H1 (cell line): ENCODE results near the gene VAPA. TPM values are rescaled to one million over a fixed set of nuclear protein-coding genes. Genes with fewer than 3 reads are reported as not detected.

Experiments
- CTCF ChIA-PET: fragments of 300-600 bp; sonication (Branson Sonifier 250); formaldehyde crosslinking; loops from one replicate; lab custom pipeline; 2021; ENCODE audit not compliant: partially characterized antibody; lab: Charles Lee
- POLR2A ChIA-PET: fragments of 300-600 bp; sonication (Branson Sonifier 250); formaldehyde crosslinking; loops from one replicate; lab custom pipeline; 2021; ENCODE audit warnings: inconsistent platforms; ENCODE audit not compliant: partially characterized antibody; lab: Charles Lee
- DNase-seq, 2 experiments: peaks; one replicate each; pipeline versions ENCODE4 v3.0.0 to v3.0.0-alpha.2; 2010 to 2022; ENCODE audit warnings: low spot score in 2 of 2, low read depth in 1 of 2, mixed read lengths in 1 of 2
- FAIRE-seq: peaks from 2 replicates; lab custom pipeline; 2011; peaks lifted over from hg19 to GRCh38; lab: Jason Lieb, UNC
- H2AFZ ChIP-seq: 2 replicates; pipeline ENCODE4 v1.8.1; 2012; ENCODE audit warnings: low read length, inconsistent platforms
- H2AK5ac ChIP-seq: 2 replicates; pipeline ENCODE4 v1.6.1; 2013; ENCODE audit warnings: low read depth, low read length
- H2BK120ac ChIP-seq: replicated peaks from 2 replicates; pipeline ENCODE3; 2013; ENCODE audit warnings: low read depth, low read length, inconsistent platforms
- H2BK12ac ChIP-seq: 2 replicates; pipeline ENCODE4 v1.6.1; 2013; ENCODE audit warnings: low read depth, low read length
- H2BK15ac ChIP-seq: 2 replicates; pipeline ENCODE4 v1.6.1; 2013; ENCODE audit warnings: low read length
- H2BK20ac ChIP-seq: 2 replicates; pipeline ENCODE4 v1.6.1; 2013; ENCODE audit warnings: low read length
- H2BK5ac ChIP-seq: 2 replicates; pipeline ENCODE4 v1.6.1; 2013; ENCODE audit warnings: low read depth, low read length
- H3K14ac ChIP-seq: 2 replicates; pipeline ENCODE4 v1.6.1; 2013; ENCODE audit warnings: inconsistent platforms; ENCODE audit not compliant: insufficient read length
- H3K18ac ChIP-seq: 2 replicates; pipeline ENCODE4 v1.6.1; 2013; ENCODE audit warnings: low read length; ENCODE audit errors: extremely low read depth
- H3K23ac ChIP-seq: 2 replicates; pipeline ENCODE4 v1.6.1; 2013; ENCODE audit warnings: inconsistent platforms; ENCODE audit not compliant: insufficient read length
- H3K23me2 ChIP-seq: 2 replicates; pipeline ENCODE4 v1.6.1; 2013; ENCODE audit warnings: low read depth, low read length
- H3K27ac ChIP-seq: 2 replicates; pipeline ENCODE4 v1.6.1; 2011; ENCODE audit warnings: low read depth, low read length, inconsistent platforms
- H3K27me3 ChIP-seq, 4 experiments: replicated peaks in 1 of 4; 1 replicate in 1 of 4; 2 replicates in 3 of 4; pipeline versions ENCODE4 v1.6.1 to v1.8.1; 2011 to 2013; ENCODE audit warnings: low read length in 3 of 4, mild to moderate bottlenecking in 3 of 4, inconsistent platforms in 2 of 4, mixed read lengths in 2 of 4, moderate library complexity in 1 of 4; ENCODE audit not compliant: control insufficient read depth in 3 of 4, insufficient read depth in 3 of 4; ENCODE audit errors: extremely low read depth in 1 of 4
- H3K36me3 ChIP-seq, 4 experiments: 2 replicates each; pipeline versions ENCODE4 v1.6.1 to v1.8.1; 2011 to 2013; ENCODE audit warnings: mild to moderate bottlenecking in 4 of 4, low read length in 3 of 4, moderate library complexity in 2 of 4, control low read depth in 1 of 4, inconsistent platforms in 1 of 4; ENCODE audit not compliant: insufficient read depth in 4 of 4, control insufficient read depth in 2 of 4
- H3K4ac ChIP-seq: replicated peaks from 2 replicates; pipeline ENCODE3; 2013; ENCODE audit warnings: low read length, low read depth, mixed read lengths, inconsistent platforms; ENCODE audit not compliant: insufficient read length
- H3K4me1 ChIP-seq, 4 experiments: replicated peaks in 1 of 4; 1 replicate in 1 of 4; 2 replicates in 3 of 4; pipeline versions ENCODE4 v1.6.1 to v1.8.1; 2011 to 2013; ENCODE audit warnings: low read length in 3 of 4, inconsistent platforms in 2 of 4, mixed read lengths in 1 of 4; ENCODE audit not compliant: insufficient read depth in 4 of 4, control insufficient read depth in 3 of 4
- H3K4me2 ChIP-seq, 2 experiments: 2 replicates each; pipeline versions ENCODE4 v1.6.1 to v1.8.1; 2011 to 2013; ENCODE audit warnings: low read depth in 2 of 2, low read length in 2 of 2, control low read depth in 1 of 2, inconsistent platforms in 1 of 2, mild to moderate bottlenecking in 1 of 2; ENCODE audit not compliant: insufficient read depth in 1 of 2
- H3K4me3 ChIP-seq, 4 experiments: fragments of 200-600, 300-600 bp in 1 of 4; sonication (generic), shearing (Covaris generic), sonication (Bioruptor Twin) in 1 of 4; 2 replicates each; pipeline versions ENCODE4 v1.5.1 to v1.8.1; 2011 to 2016; ENCODE audit warnings: low read length in 4 of 4, low read depth in 3 of 4, control low read depth in 2 of 4, inconsistent platforms in 2 of 4, mild to moderate bottlenecking in 2 of 4, mixed read lengths in 1 of 4, moderate library complexity in 1 of 4; ENCODE audit not compliant: insufficient read depth in 2 of 4; ENCODE audit errors: extremely low read depth in 1 of 4
- H3K56ac ChIP-seq: replicated peaks from 2 replicates; pipeline ENCODE3; 2013; ENCODE audit warnings: low read depth, mild to moderate bottlenecking, mixed read lengths, low read length, inconsistent platforms; ENCODE audit not compliant: insufficient read length
- H3K79me1 ChIP-seq: 2 replicates; pipeline ENCODE4 v1.6.1; 2013; ENCODE audit warnings: low read depth, low read length, control low read depth
- H3K79me2 ChIP-seq, 2 experiments: 2 replicates each; pipeline versions ENCODE4 v1.6.1 to v1.8.1; 2012 to 2013; ENCODE audit warnings: low read length in 2 of 2, mild to moderate bottlenecking in 2 of 2, inconsistent platforms in 1 of 2; ENCODE audit not compliant: insufficient read depth in 2 of 2, control insufficient read depth in 1 of 2
- H3K9ac ChIP-seq, 4 experiments: replicated peaks in 1 of 4; 1 replicate in 1 of 4; 2 replicates in 3 of 4; pipeline versions ENCODE4 v1.6.1 to v1.8.1; 2011 to 2013; ENCODE audit warnings: low read depth in 3 of 4, low read length in 3 of 4, control low read depth in 2 of 4, mild to moderate bottlenecking in 2 of 4, moderate library complexity in 2 of 4, inconsistent platforms in 1 of 4; ENCODE audit errors: extremely low read depth in 1 of 4
- H3K9me3 ChIP-seq, 2 experiments: 2 replicates each; pipeline versions ENCODE4 v1.6.1 to v1.8.1; 2012 to 2013; ENCODE audit warnings: mild to moderate bottlenecking in 2 of 2, moderate library complexity in 2 of 2, control low read depth in 1 of 2, inconsistent platforms in 1 of 2, low read depth in 1 of 2, low read length in 1 of 2, mixed read lengths in 1 of 2; ENCODE audit not compliant: insufficient read depth in 2 of 2
- H4K20me1 ChIP-seq, 2 experiments: replicated peaks in 1 of 2; 2 replicates each; pipeline versions ENCODE3 to v1.8.1; 2011 to 2013; ENCODE audit warnings: inconsistent platforms in 2 of 2, low read length in 2 of 2, mild to moderate bottlenecking in 1 of 2; ENCODE audit not compliant: insufficient read depth in 2 of 2, control insufficient read depth in 1 of 2
- H4K5ac ChIP-seq: 2 replicates; pipeline ENCODE4 v1.6.1; 2013; ENCODE audit warnings: low read length, low read depth, mixed read lengths, inconsistent platforms; ENCODE audit not compliant: insufficient read length
- H4K8ac ChIP-seq: 2 replicates; pipeline ENCODE4 v1.8.0; 2013; ENCODE audit warnings: mild to moderate bottlenecking, moderate library complexity, low read length, inconsistent platforms; ENCODE audit not compliant: insufficient read depth; ENCODE audit errors: extremely low read depth
- H4K91ac ChIP-seq: replicated peaks from 2 replicates; pipeline ENCODE3; 2013; ENCODE audit warnings: low read length, mixed read lengths, inconsistent platforms; ENCODE audit not compliant: insufficient read length
- CEBPB ChIP-seq: IDR thresholded peaks from 2 replicates; pipeline ENCODE4 v1.6.1; 2012; ENCODE audit warnings: low read depth, low read length
- CREB1 ChIP-seq: IDR thresholded peaks from 2 replicates; pipeline ENCODE4 v1.6.1; 2012; ENCODE audit warnings: inconsistent platforms
- CTBP2 ChIP-seq: IDR thresholded peaks from 2 replicates; pipeline ENCODE4 v1.7.0; 2011; ENCODE audit warnings: borderline replicate concordance, mild to moderate bottlenecking, moderate library complexity, mixed read lengths, low read length; ENCODE audit not compliant: insufficient read depth, insufficient read length
- EP300 ChIP-seq, 2 experiments: IDR thresholded peaks; 1 replicate in 1 of 2; 2 replicates in 1 of 2; pipeline ENCODE4 v1.6.1; 2011 to 2012; ENCODE audit warnings: low read depth in 2 of 2, low read length in 2 of 2, mild to moderate bottlenecking in 2 of 2, borderline replicate concordance in 1 of 2, inconsistent platforms in 1 of 2, moderate library complexity in 1 of 2
- EZH2 ChIP-seq: fragments of 200-600 bp; sonication (generic); IDR thresholded peaks from 2 replicates; pipeline ENCODE4 v1.7.1; 2012; ENCODE audit warnings: low read depth, mild to moderate bottlenecking, moderate library complexity, low read length, inconsistent platforms; ENCODE audit not compliant: severe bottlenecking
- HDAC2 ChIP-seq, 2 experiments: fragments of 300-600 bp in 1 of 2; sonication (generic) in 1 of 2; IDR thresholded peaks; 2 replicates each; pipeline ENCODE4 v1.6.1; 2011 to 2012; ENCODE audit warnings: low read depth in 2 of 2, low read length in 2 of 2, mild to moderate bottlenecking in 2 of 2, moderate library complexity in 2 of 2, borderline replicate concordance in 1 of 2, inconsistent platforms in 1 of 2
- JUND ChIP-seq: IDR thresholded peaks from 2 replicates; pipeline ENCODE4 v1.6.1; 2011; ENCODE audit warnings: mild to moderate bottlenecking, improper control_type of control experiment, low read length
- KDM5A ChIP-seq: fragments of 200-600 bp; IDR thresholded peaks from 2 replicates; pipeline ENCODE4 v1.7.1; 2012; ENCODE audit warnings: mild to moderate bottlenecking, low read length, inconsistent platforms, mixed read lengths
- POU5F1 ChIP-seq: IDR thresholded peaks from 2 replicates; pipeline ENCODE4 v1.6.1; 2011; ENCODE audit warnings: low read depth, mild to moderate bottlenecking, low read length, moderate library complexity
- RBBP5 ChIP-seq: IDR thresholded peaks from 2 replicates; pipeline ENCODE4 v1.7.1; 2012; ENCODE audit warnings: low read depth, mild to moderate bottlenecking, inconsistent platforms, low read length, moderate library complexity, borderline replicate concordance
- TCF12 ChIP-seq: IDR thresholded peaks from 2 replicates; pipeline ENCODE4 v1.6.1; 2011; ENCODE audit warnings: low read depth, mild to moderate bottlenecking, low read length
- ZNF274 ChIP-seq: IDR thresholded peaks from 2 replicates; pipeline ENCODE4 v1.7.0; 2012; ENCODE audit warnings: low read length, borderline replicate concordance; ENCODE audit errors: extremely low read depth
- WGBS, 2 experiments: shearing (Covaris generic) in 1 of 2; methylation state at CpG; one replicate each; pipeline versions ENCODE4 v1.1.6 to v1.1.7; 2013 to 2015; ENCODE audit warnings: low lambda C conversion rate in 2 of 2, mixed read lengths in 2 of 2, inconsistent platforms in 1 of 2, low coverage in 1 of 2, missing lambda C conversion rate in 1 of 2; ENCODE audit not compliant: insufficient replicate concordance in 2 of 2, insufficient coverage in 1 of 2, insufficient read length in 1 of 2; ENCODE audit errors: extremely low coverage in 1 of 2, missing lambda C conversion rate in 1 of 2; 5-methylcytosine and 5-hydroxymethylcytosine counted together
- polyA plus RNA-seq, 7 experiments: library from polyadenylated mRNA; depleted of rRNA in 3 of 7; stranded (reverse) in 5 of 7; unstranded in 2 of 7; fragments of >200 nt in 5 of 7; fragments of 200-250 nt in 2 of 7; gene quantifications; 1 replicate in 5 of 7; 2 replicates in 1 of 7; 4 replicates in 1 of 7; pipeline versions ENCODE4 v1.2.1 to v1.2.3, GENCODE V29; 2011 to 2013; ENCODE audit warnings: missing spikeins in 2 of 7, mixed read lengths in 2 of 7
- total RNA-seq: library from RNA; stranded (reverse); fragmentation: NEBNext Ultra II Directional; extraction: Animal tissue kit (Norgen Biotek cat#: 25700); gene quantifications from 2 replicates; pipeline ENCODE4 v1.2.1, GENCODE V29; 2021
- TF ChIP-seq, protein P1 (sequence below): IDR thresholded peaks from 2 replicates; pipeline ENCODE4 v1.6.1; 2012; ENCODE audit warnings: inconsistent platforms

The VAPA gene
- total and polyA plus RNA-seq, 2 of the 8 experiments (the other 6 are each of a cell fraction or from before 2014, with no cell fraction given) = 79.7 to 130 TPM

DNA sequence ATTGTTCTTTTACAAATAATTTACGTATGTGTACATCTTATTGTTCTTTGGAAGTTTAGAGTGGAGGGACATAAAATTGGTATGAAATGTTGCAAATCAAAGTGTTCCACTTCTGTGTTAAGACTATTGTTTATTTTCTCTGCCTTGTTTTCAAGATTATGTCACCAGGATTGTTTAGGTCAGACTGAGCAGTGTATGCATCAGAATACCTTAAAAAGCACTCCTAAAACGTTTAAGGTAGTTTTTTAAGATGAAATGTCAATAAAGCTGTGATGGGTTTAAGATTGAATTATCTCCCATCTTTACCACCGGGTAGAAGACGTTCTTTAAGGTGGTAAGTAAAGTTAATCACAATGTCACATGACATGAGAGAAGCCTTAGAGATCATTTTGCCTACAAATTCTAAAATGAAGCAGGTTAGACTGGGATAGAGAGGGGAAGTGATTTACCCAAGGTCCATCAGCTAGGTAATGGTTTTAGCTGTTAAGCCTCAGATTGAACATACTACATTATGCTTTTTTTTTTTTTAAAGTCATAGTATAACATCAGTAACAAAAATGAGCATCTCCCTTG, 10.6 kb downstream of the VAPA start:
- WGBS, 2 experiments = 74% methylated on average over 4 of the region's 4 CpGs; no CpG with 5 or more reads in 1 of the 2 experiments
- Histone ChIP-seq H3K79me2 (peaks cover 32 to 100% of the 10 kb centered on the region in 2 experiments), H4K20me1 (peaks cover 11 to 34% of the 10 kb centered on the region in 2 experiments), H3K23me2 (no peaks in the 10 kb centered on the region; the same call in 1 of the 2 replicates), H2AK5ac (no peak overlapping the region), H3K79me1 (no peaks in the 10 kb centered on the region; the same call in 1 of the 2 replicates), H2BK120ac (no peak overlapping the region), H2BK12ac (no peak overlapping the region), H3K18ac (no peak overlapping the region), H4K8ac (no peak overlapping the region), H3K56ac (no peak overlapping the region), H3K4me2 (no peak overlapping the region), H3K23ac (no peak overlapping the region), H3K27me3 (no peaks in the 10 kb centered on the region), H2BK15ac (no peak overlapping the region), H3K4me1 (peaks cover 5 to 20% (median 9%) of the 10 kb centered on the region in 4 experiments; a peak in 5 of 7 replicates), H4K91ac (no peak overlapping the region), H3K9me3 (no peaks in the 10 kb centered on the region), H2BK20ac (no peak overlapping the region), H2AFZ (no peak overlapping the region), H3K14ac (no peak overlapping the region), H2BK5ac (no peak overlapping the region), H3K4ac (no peak overlapping the region), H3K4me3 (no peak overlapping the region), H3K36me3 (no peaks in the 10 kb centered on the region), H3K9ac (no peak overlapping the region), H4K5ac (no peak overlapping the region), H3K27ac (no peak overlapping the region)
- ChIA-PET POLR2A (interaction anchor here (0.6 to 2.3 kb wide), 3 partner anchors 10 to 1861 kb away, joined by 4 to 8 read pairs (median 4); partner anchors contain the start of gene VAPA), CTCF (interaction anchor here (1.4 kb wide), 1 partner anchor 26 kb away, joined by 4 read pairs; no protein-coding TSS in a partner anchor)
- FAIRE-seq = no peak
- DNase-seq = no peak
- TF ChIP-seq CTBP2 (no peak), CREB1 (no peak), EP300 (IDR thresholded peaks at IDR 0.05; ENCODE audit: borderline replicate concordance in 1 of 2, low read depth in 2 of 2, low read length in 2 of 2) (no peak), KDM5A (no peak), TCF12 (no peak), POU5F1 (no peak), RBBP5 (no peak), HDAC2 (IDR thresholded peaks at IDR 0.05; ENCODE audit: borderline replicate concordance in 1 of 2, low read depth in 2 of 2, low read length in 2 of 2) (no peak), ZNF274 (no peak), EZH2 (no peak), CEBPB (no peak), JUND (no peak)
- TF ChIP-seq, protein P1, sequence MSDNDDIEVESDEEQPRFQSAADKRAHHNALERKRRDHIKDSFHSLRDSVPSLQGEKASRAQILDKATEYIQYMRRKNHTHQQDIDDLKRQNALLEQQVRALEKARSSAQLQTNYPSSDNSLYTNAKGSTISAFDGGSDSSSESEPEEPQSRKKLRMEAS = no peak
